Fibroblast of skin of scalp (primary cell): Measurements from ENCODE around the gene SPATA31A3. TPM values are rescaled to one million over a fixed set of nuclear protein-coding genes. Genes with fewer than 3 reads are reported as not detected.
A peak's percentile ranks its signal among the peaks of the same experiment; 100 is the strongest.
"Not testable (repeated sequence)": the region's sequence is repeated elsewhere in the genome, so short reads cannot be mapped to it uniquely, and the experiment has no call there.

Source experiments
- DNase-seq: peaks from one replicate; pipeline ENCODE4 v3.0.0-alpha.2; 2013
- polyA plus RNA-seq, 2 experiments: library from polyadenylated mRNA; unstranded; fragments of 120-200 nt; gene quantifications; one replicate each; pipeline ENCODE4 v1.2.1, GENCODE V29; 2013; ENCODE audit not compliant: insufficient read length in 2 of 2

Gene SPATA31A3
- polyA plus RNA-seq (2013, experiment 1 of 2; ENCODE audit: insufficient read length): not detected
- not detected for polyA plus RNA-seq (2013, experiment 2 of 2; ENCODE audit: insufficient read length)

- DNase-seq: not testable (repeated sequence)
These were observed at the start of gene SPATA31A3 for GRCh38 chr9:66992450-66992849. Gene SPATA31A3, minus strand, starts transcription at chr9:66992550. Its CDS starts 29 bp downstream, at chr9:66992521.

- DNase-seq: peak; percentile 0
These were observed 39.8 kb downstream of the SPATA31A3 start for GRCh38 chr9:66952576-66952975.

DNA sequence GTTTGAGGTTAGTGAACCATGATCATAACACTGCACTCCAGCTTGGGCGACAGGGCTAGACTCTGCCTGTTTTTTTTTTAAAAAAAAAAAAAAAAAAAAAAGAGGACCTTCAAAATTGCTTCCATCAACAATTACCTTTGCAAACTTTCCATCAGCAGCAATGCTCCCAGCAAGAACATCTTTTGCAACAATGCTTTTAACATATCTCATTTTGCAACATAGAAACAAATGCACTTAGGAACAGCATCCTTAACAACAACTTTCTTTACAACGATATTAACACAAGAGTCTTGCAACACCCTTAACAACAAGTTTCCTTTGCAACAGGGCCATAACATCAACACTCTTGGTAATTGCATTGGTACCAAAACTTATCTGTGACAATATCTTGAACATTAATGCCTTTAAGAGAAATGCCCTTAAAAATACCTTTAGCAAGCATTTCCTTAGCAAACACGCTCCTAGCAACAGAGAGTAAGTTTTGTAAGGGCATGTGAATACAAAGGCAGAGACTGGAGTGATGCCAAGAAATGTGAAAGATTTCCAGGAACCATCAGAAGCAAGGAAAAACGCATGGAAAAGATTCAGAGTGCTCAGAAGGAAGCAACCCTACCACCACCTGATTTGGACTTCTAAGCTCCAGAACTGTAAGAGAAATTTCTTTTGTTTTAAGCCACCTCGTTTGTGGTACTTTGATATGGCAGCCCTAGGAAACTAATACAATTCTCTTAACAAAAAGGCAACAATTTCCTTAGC is 49.8 kb downstream of the SPATA31A3 start:
- DNase-seq: not testable (repeated sequence)

DNA sequence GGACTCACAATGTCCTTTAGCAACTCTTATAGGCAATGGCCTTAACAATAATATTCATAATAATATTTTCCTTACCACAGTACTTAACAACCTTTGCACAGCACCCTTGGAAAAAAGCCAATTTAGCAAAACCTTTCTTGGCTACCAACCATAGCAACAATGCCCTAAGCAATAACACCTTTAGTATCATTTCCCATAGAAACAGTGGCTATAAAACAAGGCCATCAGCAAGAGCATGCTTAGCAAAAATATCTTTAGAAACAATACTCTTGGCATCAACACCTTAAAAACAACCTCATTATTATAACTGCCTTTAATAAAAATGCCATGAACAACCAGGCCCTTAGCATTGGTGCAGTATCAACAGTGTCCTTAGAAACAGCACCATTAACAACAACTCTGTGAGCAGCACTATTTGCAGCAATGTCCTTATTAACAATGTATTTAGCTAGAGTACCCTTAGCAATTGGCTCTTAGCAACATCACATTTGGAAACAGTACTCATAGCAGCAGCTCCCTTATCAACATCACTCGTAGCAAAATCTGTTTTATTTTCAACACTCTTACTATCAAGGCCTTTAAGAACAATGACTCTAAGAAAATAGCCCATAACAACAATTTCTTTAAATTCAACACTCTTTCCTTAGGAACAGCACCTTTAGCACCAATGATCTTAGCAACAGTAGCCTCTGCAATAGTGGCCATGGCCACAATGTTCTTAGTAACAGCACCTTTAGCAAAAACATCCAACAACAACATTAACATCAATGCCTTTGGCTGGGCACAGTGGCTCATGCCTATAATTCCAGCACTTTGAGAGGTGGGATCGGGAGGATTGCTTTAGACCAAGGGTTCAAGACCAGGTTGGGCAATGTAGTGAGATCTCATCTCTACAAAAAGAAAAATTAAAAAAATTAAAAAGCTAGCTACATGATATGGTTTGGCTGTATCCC is 52.2 kb downstream of the SPATA31A3 start:
- DNase-seq: not testable (repeated sequence)

GRCh38 chr9:66938322-66938721 is 54.0 kb downstream of the SPATA31A3 start:
- DNase-seq: not testable (repeated sequence)

DNA sequence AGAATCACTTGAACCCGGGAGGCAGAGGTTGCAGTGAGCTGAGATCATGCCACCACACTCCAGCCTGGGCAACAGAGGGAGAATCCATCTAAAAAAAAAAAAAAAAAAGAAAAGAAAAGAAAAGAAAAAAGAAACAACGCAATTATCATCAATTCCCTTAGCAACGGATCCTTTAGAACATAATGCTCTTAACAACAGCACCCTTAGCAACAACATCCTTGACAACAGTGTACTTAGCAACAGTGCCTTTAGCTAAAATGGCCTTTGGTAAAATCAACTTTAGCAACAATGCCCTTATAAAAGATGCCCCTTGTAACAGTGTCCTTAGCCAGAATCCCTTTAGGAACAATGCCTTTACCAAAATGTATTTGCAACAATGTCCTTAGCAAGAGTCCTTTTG is 54.7 kb downstream of the SPATA31A3 start:
- not testable (repeated sequence) for DNase-seq
